ENCODE results near the gene CEPT1. TPM values are rescaled to one million over a fixed set of nuclear protein-coding genes. Genes with fewer than 3 reads are reported as not detected.

The CEPT1 gene
- total and polyA plus RNA-seq, 10 of the 15 experiments (the other 5 are each of a cell fraction or from before 2014, with no cell fraction given) = 29.4 to 77.9 (median 54.8) TPM

GRCh38 chr1:111162488-111162880 lies 22.5 kb downstream of the CEPT1 start:
- SMC1A ChIA-PET (ENCODE audit: uncharacterized antibody, unreplicated experiment) = interaction anchor here (0.7 to 3.9 kb wide), 3 partner anchors 11 to 31 kb away, joined by 3 to 20 read pairs (median 14); no protein-coding TSS in a partner anchor

More at GRCh38 chr1:111162488-111162880, 22.5 kb downstream of the CEPT1 start:
- FAIRE-seq (no peak), ATAC-seq (no peak), DNase-seq (ENCODE audit: low read depth, low spot score) (no peak)
- Histone ChIP-seq H3K4me1 (ENCODE audit: control insufficient read depth, insufficient read depth, low read length) (no peaks in the 10 kb centered on the region), H3K27ac (ENCODE audit: control insufficient read depth, insufficient read depth) (no peak overlapping the region), H2AFZ (ENCODE audit: control insufficient read depth, low read depth, low read length) (no peak overlapping the region), H3K79me2 (ENCODE audit: control insufficient read depth, insufficient read depth, low read length) (peaks cover 42% of the 10 kb centered on the region), H3K36me3 (ENCODE audit: control insufficient read depth in 2 of 2, insufficient read depth in 2 of 2, low read length in 1 of 2) (peaks cover 6 to 30% of the 10 kb centered on the region in 2 experiments), H3K27me3 (replicated peaks in 1 of 2; ENCODE audit: control insufficient read depth in 2 of 2, insufficient read depth in 2 of 2, low read length in 1 of 2) (no peaks in the 10 kb centered on the region), H3K9ac (ENCODE audit: control insufficient read depth, insufficient read depth, low read length) (no peak overlapping the region), H4K20me1 (ENCODE audit: control insufficient read depth, insufficient read depth) (no peaks in the 10 kb centered on the region), H3K4me2 (ENCODE audit: control insufficient read depth, insufficient read depth) (no peak overlapping the region), H3K4me3 (no peak overlapping the region), H3K9me3 (replicated peaks; ENCODE audit: control insufficient read depth, insufficient read depth, low read length) (no peaks in the 10 kb centered on the region)
- TF ChIP-seq RBBP5 (conservative IDR thresholded peaks at IDR 0.05) (no peak), ZBTB4 (CRISPR knock-in tag; IDR thresholded peaks at IDR 0.05) (no peak), ZNF687 (IDR thresholded peaks at IDR 0.05) (no peak), RFX5 (IDR thresholded peaks at IDR 0.05; ENCODE audit: low read depth, low read length) (no peak), RUNX3 (IDR thresholded peaks at IDR 0.05; ENCODE audit: low read length) (no peak), IRF4 (IDR thresholded peaks at IDR 0.05; ENCODE audit: low read depth, low read length) (no peak), SREBF2 (IDR thresholded peaks at IDR 0.05; ENCODE audit: low read length) (no peak), FOXM1 (IDR thresholded peaks at IDR 0.05; ENCODE audit: low read depth, low read length) (no peak), SMAD5 (IDR thresholded peaks at IDR 0.05; ENCODE audit: low read depth) (no peak)
- TF ChIP-seq, protein P1, sequence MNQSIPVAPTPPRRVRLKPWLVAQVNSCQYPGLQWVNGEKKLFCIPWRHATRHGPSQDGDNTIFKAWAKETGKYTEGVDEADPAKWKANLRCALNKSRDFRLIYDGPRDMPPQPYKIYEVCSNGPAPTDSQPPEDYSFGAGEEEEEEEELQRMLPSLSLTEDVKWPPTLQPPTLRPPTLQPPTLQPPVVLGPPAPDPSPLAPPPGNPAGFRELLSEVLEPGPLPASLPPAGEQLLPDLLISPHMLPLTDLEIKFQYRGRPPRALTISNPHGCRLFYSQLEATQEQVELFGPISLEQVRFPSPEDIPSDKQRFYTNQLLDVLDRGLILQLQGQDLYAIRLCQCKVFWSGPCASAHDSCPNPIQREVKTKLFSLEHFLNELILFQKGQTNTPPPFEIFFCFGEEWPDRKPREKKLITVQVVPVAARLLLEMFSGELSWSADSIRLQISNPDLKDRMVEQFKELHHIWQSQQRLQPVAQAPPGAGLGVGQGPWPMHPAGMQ (IDR thresholded peaks at IDR 0.05; ENCODE audit: borderline replicate concordance) = no peak
- BruUV-seq (replicated peaks) = TSS peak; percentile 27
- CTCF ChIA-PET = interaction anchor here (1.0 to 1.5 kb wide), 2 partner anchors 12 to 23 kb away, joined by 4 read pairs; no protein-coding TSS in a partner anchor
- intact Hi-C loops (cut with micrococcal nuclease; ENCODE audit: unreplicated experiment) (no loop called here), in situ Hi-C loops (cut with MboI) (no loop called here)
- RAD21 ChIA-PET (ENCODE audit: unreplicated experiment) = no interaction called here
- 100% methylated on average over 2 of the region's 2 CpGs for WGBS (ENCODE audit: insufficient coverage, insufficient replicate concordance, low lambda C conversion rate, missing lambda C conversion rate)
- POLR2A ChIA-PET = interaction anchor here (1.0 kb wide), 1 partner anchor 22 kb away, joined by 3 read pairs; no protein-coding TSS in a partner anchor

Data from GM12878 (cell line).